Measurements from ENCODE around the gene TSPAN32.

DNA sequence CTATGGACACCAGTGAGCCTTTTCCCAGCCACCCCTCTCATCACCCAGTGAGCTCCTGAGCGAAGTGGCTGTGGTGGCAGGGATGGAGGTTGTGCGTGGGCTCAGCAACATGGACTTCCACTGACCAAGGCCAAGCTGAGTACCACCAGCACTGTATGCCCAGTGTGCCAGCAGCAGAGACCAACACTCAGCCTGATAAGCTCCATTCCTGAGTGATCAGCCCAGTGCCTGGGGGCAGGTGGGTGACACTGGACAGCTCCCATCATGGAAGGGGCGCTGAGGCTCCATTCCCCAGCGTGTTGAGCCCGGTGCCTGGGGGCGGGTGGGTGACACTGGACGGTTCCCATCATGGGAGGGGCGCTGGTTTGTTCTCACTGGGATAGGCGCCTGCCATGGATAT lies 57.7 kb downstream of the TSPAN32 start:
- TF ChIP-seq ESRRA (IDR thresholded peaks at IDR 0.05; ENCODE audit: low read length) (no peak), ZNF207 (IDR thresholded peaks at IDR 0.05; ENCODE audit: borderline replicate concordance) (no peak), CBX5 (IDR thresholded peaks at IDR 0.05; ENCODE audit: low read depth) (no peak), RB1 (IDR thresholded peaks at IDR 0.05; ENCODE audit: borderline replicate concordance) (no peak), GABPA (IDR thresholded peaks at IDR 0.05; ENCODE audit: low read depth) (no peak), HCFC1 (IDR thresholded peaks at IDR 0.05; ENCODE audit: low read length) (no peak)
- TF ChIP-seq, protein P1, sequence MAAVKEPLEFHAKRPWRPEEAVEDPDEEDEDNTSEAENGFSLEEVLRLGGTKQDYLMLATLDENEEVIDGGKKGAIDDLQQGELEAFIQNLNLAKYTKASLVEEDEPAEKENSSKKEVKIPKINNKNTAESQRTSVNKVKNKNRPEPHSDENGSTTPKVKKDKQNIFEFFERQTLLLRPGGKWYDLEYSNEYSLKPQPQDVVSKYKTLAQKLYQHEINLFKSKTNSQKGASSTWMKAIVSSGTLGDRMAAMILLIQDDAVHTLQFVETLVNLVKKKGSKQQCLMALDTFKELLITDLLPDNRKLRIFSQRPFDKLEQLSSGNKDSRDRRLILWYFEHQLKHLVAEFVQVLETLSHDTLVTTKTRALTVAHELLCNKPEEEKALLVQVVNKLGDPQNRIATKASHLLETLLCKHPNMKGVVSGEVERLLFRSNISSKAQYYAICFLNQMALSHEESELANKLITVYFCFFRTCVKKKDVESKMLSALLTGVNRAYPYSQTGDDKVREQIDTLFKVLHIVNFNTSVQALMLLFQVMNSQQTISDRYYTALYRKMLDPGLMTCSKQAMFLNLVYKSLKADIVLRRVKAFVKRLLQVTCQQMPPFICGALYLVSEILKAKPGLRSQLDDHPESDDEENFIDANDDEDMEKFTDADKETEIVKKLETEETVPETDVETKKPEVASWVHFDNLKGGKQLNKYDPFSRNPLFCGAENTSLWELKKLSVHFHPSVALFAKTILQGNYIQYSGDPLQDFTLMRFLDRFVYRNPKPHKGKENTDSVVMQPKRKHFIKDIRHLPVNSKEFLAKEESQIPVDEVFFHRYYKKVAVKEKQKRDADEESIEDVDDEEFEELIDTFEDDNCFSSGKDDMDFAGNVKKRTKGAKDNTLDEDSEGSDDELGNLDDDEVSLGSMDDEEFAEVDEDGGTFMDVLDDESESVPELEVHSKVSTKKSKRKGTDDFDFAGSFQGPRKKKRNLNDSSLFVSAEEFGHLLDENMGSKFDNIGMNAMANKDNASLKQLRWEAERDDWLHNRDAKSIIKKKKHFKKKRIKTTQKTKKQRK (IDR thresholded peaks at IDR 0.05; ENCODE audit: low read depth, low read length) = no peak
- TF ChIP-seq, protein P2, sequence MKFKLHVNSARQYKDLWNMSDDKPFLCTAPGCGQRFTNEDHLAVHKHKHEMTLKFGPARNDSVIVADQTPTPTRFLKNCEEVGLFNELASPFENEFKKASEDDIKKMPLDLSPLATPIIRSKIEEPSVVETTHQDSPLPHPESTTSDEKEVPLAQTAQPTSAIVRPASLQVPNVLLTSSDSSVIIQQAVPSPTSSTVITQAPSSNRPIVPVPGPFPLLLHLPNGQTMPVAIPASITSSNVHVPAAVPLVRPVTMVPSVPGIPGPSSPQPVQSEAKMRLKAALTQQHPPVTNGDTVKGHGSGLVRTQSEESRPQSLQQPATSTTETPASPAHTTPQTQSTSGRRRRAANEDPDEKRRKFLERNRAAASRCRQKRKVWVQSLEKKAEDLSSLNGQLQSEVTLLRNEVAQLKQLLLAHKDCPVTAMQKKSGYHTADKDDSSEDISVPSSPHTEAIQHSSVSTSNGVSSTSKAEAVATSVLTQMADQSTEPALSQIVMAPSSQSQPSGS (IDR thresholded peaks at IDR 0.05; ENCODE audit: low read length) = no peak
- TF ChIP-seq, protein P3, sequence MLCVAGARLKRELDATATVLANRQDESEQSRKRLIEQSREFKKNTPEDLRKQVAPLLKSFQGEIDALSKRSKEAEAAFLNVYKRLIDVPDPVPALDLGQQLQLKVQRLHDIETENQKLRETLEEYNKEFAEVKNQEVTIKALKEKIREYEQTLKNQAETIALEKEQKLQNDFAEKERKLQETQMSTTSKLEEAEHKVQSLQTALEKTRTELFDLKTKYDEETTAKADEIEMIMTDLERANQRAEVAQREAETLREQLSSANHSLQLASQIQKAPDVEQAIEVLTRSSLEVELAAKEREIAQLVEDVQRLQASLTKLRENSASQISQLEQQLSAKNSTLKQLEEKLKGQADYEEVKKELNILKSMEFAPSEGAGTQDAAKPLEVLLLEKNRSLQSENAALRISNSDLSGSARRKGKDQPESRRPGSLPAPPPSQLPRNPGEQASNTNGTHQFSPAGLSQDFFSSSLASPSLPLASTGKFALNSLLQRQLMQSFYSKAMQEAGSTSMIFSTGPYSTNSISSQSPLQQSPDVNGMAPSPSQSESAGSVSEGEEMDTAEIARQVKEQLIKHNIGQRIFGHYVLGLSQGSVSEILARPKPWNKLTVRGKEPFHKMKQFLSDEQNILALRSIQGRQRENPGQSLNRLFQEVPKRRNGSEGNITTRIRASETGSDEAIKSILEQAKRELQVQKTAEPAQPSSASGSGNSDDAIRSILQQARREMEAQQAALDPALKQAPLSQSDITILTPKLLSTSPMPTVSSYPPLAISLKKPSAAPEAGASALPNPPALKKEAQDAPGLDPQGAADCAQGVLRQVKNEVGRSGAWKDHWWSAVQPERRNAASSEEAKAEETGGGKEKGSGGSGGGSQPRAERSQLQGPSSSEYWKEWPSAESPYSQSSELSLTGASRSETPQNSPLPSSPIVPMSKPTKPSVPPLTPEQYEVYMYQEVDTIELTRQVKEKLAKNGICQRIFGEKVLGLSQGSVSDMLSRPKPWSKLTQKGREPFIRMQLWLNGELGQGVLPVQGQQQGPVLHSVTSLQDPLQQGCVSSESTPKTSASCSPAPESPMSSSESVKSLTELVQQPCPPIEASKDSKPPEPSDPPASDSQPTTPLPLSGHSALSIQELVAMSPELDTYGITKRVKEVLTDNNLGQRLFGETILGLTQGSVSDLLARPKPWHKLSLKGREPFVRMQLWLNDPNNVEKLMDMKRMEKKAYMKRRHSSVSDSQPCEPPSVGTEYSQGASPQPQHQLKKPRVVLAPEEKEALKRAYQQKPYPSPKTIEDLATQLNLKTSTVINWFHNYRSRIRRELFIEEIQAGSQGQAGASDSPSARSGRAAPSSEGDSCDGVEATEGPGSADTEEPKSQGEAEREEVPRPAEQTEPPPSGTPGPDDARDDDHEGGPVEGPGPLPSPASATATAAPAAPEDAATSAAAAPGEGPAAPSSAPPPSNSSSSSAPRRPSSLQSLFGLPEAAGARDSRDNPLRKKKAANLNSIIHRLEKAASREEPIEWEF (IDR thresholded peaks at IDR 0.05; ENCODE audit: insufficient replicate concordance, low read depth, low read length) = no peak

Measured in GM12878 (cell line).